CD4-positive, alpha-beta T cell treated with Interferon gamma for 1 hour (primary cell): ENCODE measurements around the gene PRKAG1.
"Not testable (repeated sequence)": the region's sequence is repeated elsewhere in the genome, so short reads cannot be mapped to it uniquely, and the experiment has no call there.

ENCODE experiments used
- DNase-seq: peaks from one replicate; pipeline ENCODE4 v3.0.0-alpha.2; 2020

Gene PRKAG1

DNA sequence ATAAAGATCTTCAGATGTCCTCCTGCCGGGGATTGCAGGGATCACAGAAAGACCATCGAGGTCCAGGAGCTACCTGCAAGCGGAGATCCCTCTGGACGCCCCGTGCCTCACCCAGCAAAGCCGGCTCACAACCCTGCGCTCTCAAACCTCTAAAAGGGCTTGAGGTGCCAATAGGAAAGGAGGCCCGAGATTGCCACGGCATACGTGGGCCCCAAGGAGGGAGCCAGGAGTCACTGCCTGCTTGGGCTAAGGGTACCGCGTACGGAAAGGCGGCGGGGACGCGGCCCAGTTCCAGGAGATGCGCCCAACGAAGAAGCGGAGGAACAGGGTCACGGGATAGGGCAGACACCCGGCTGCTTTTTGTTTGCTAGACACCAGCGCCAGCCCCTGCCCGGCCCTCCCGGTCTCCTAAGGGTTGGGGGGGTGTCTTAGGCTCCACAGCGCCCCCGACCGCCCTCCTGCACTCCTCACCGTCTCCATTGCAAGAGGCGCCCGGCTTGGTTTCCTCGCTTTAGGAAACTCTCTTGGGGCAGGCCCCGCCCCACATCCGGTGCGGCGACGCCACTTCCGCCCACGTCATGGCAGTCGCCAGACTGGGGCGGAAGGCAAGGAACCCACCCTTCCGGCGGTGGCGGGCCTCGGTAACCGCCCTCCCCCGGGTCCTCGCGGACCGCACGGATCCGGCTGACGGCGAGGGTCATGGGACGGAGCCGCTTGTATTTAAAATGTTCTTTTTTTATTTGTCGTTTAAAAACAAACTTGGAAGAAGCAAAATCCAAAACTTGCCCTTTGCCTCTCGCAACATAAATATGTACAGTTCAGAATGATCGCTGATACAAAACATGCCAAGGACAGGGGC is at the start of gene PRKAG1:
Gene PRKAG1 (minus strand): TSS at position 516 of the 859 bp plus-strand sequence. CDS start 36 bp downstream, at position 480.
- DNase-seq: peak; percentile 98

GRCh38 chr12:49066120-49066519 is 47.5 kb upstream of the PRKAG1 start:
- DNase-seq: no peak

DNA sequence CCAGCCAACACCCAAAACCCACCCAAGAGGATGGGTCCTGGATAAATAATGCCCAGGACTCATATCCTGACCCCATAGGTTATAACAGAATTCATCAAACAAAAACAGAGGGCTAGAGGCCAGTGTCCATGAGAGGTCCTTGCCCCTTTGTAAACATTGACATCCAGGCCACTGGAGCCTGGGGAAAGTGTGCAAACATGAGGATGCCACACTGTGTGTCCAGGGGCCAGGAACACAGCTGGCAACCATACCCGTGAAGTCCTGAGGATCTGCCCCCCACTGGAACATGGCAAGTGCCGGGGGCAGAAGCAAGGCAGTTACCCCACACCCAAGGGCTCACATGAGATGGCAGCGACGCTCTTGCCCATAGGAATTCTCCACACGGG is 46.2 kb upstream of the PRKAG1 start:
- no peak for DNase-seq

- DNase-seq: not testable (repeated sequence)
Observed at GRCh38 chr12:49061916-49062315, 43.3 kb upstream of the PRKAG1 start.

- no peak for DNase-seq
Observed at GRCh38 chr12:49061157-49061650, 42.6 kb upstream of the PRKAG1 start.

DNA sequence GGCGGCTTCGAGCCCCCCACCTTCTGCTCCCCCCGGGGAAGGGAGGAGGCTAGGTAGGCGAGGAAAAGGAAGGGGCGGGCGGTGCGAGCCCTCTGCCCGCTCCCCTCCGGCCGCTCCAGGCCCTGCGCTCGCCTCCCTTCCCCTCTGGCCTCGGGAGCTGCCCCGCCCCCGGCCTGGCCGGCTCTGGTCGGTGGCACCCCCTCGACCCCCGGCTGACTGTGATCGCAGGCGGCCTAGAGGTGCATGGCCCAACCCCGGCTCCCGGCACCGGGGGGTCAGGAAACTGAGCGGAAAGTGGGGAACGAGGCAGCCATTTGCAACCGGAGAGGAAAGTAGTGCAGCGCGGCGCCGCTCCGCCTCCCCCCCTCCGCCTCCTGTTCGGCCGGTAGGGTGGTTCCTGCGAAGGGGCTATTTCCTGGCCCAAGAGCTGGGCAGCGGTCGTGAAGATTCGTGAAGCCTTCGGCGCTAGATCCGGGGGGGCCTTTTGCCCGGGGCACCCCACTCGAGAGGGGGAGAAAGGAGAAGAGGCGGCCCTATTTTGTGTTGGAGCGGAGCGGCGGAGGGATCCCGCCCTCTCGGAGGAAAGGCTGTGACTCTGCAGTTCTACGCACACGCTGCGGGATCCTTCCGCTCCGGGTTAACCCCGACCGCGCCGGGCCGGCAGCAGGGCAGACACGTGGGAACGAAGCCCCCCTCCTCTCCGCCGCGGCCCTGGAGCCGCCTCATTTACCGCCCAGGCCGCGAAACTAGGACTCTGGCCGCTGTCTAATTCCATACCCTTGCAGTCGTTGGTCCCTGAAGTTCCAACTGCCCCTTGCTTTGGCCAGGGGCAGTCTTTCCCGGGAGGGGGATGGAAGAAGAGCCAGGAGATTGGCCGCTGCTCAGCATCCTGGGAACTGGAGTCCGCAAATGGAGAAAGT is 41.9 kb upstream of the PRKAG1 start, which contains the start of gene KMT2D:
Gene KMT2D (minus strand): TSS at position 558 of the 920 bp plus-strand sequence. CDS start 5,470 bp downstream, outside the sequence.
- DNase-seq: peak; percentile 86

DNA sequence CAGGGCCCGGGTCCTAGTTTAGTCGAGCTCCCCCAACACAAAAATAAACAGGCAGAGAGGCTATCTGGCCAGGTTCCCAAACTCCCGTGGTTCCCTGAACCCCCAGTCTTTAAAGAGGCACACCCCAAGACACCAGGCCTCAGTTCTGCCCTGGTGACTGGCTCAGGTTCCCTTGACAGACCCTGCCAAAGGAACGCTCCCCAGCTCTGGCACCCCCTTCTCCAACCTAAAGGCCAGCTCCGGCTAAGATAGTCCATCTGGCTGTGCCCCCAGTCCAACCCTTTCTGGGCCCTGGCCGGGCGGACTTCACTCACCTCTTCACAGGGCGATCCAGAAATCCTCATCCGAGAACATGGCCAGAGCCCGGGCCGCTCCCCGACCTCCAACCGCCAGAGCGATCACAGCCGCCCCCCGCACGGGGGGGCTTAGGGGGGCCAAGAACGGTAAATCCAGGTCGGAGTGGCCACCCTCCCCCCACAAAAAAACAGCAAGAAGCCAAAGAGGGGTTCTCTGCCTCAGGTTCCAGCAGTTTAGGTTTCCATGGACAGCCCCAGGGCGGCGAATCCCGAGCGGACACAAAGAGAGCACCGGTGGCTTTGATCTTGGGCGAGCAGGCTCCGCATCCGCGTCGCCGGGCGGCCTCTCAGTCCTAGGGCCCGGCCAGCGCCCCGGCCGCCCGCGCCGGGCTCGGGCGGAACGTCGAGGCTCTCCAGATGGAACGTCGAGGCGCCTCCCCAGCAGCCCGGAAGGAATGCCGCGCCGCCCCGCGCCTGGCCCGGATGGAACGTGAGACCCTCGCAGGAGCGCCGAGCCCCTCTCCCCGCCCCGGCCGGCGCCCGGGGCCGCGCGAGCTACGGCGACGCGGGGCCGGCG is 41.0 kb upstream of the PRKAG1 start:
- DNase-seq: no peak

DNA sequence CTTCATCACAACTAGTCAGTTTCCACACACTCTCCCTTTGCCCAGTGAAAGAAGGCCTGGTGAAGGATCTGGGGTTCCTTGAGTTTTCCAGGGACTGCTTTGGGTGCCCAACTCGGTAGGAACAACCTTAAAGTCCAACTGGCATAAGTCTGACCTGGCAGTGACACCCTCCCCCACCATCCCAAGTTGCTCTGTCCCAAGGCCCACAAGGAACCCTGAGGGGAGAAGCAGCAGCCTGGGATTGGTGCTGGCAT is 40.4 kb upstream of the PRKAG1 start:
- DNase-seq: no peak

DNA sequence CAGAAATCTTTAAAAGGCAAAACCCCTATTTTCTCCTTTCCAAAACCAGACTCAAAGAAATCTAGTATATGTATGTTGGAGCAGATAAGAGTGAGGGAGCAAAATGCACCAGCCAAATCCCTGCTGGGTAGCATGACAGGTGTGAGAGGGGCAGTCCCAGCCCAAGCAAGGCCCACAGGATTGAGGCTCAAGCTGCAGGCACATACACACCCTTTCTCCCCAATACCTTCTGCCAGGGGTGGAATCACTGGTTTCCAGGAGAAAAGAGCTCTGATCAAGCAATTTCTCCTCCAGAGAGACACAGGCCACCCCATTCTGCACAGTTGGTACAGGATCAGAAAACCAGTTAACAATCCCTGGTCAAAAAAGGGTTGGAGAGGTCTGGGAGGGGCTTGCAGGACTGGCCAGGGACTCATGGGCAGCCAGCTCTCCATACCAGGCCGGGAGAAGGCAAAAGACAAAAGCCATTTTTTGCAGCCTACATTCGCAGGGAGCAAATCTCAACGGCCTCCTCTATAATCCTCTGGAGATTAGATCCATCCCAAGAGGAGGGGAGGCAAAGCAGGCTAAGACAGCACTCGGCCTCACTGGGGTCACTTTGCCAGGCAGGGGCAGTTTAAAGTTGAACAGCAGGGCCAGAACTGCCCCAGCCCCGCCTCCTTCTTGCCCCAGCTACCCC is 39.9 kb upstream of the PRKAG1 start:
- DNase-seq: no peak

DNA sequence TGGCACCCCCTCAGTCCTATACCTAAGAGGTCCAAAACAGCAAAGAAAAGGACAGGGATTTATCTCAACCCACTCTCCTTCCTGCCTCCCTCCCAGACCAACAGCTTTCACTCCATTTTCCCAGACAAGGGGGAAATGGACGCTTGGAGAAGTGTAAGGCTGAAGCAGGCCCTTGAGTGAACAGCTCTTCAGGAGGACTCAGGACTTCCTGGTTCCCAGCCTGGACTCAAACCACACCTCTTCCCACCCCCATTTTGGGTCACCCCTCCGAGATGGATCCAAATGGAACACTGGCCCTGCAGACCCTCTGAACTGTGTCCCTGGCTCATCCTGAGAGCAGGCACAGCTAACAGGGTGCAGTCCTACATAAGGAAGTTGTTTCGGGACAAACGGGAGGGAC is 39.3 kb upstream of the PRKAG1 start:
- DNase-seq: no peak

- DNase-seq: peak; percentile 77
Observed at GRCh38 chr12:49055978-49056754, 37.6 kb upstream of the PRKAG1 start.

DNA sequence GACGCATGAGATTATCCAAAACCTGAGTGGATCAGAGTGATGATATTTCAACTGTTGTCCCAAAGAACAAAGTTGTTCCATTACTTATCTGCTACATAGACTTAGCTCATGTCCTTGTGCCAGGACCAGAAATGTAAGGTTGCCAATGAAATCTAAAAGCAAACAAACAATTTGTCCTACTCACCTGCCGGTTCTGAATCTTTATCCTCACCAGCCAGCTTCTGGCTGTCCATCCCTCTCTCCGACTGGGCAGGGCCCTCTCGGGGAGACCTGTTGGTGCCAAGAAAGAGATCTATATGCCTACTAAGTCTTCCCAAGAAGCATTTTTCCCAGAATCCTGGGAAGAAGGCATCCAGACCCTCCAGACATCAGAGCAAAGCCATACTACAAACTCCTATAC is 36.5 kb upstream of the PRKAG1 start:
- no peak for DNase-seq

- DNase-seq: no peak
Observed at GRCh38 chr12:49054524-49054923, 35.9 kb upstream of the PRKAG1 start.

- no peak for DNase-seq
Observed at GRCh38 chr12:49054096-49054495, 35.5 kb upstream of the PRKAG1 start.

DNA sequence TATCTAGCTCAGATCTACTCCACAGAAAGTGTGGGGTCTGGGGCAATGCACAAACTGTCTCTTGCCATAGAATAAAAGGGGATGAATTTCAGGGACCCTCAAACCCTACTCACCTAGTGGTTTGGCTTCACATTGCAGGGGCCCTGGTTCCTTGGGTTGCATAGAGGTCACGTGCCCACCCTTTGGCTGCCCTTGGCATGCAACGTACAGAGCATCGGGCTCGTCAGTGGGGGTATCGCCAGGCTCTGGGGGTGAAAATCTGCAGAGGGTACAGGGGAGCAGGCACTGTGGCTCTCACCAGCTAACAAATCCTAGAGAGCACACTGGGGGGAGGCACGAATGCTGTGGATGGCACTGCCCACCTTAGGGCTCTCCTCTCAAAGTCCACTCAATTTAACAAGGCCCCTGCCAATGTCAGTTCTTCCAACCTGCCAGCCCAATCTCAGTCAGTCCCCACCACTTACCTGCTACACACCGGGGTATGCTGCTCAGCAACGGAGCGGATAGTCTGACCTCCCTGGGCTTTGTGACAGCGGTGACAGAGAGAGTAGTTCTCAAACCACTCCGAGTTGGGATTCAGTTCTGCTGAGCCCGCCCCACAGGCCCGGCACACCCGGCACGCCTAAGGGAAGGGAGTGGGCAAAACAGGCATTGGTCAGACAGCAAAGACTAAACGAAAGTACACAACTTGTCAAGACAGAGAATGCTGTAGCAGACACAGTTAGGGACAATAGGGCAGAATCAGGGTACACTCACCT is 34.1 kb upstream of the PRKAG1 start:
- no peak for DNase-seq

DNA sequence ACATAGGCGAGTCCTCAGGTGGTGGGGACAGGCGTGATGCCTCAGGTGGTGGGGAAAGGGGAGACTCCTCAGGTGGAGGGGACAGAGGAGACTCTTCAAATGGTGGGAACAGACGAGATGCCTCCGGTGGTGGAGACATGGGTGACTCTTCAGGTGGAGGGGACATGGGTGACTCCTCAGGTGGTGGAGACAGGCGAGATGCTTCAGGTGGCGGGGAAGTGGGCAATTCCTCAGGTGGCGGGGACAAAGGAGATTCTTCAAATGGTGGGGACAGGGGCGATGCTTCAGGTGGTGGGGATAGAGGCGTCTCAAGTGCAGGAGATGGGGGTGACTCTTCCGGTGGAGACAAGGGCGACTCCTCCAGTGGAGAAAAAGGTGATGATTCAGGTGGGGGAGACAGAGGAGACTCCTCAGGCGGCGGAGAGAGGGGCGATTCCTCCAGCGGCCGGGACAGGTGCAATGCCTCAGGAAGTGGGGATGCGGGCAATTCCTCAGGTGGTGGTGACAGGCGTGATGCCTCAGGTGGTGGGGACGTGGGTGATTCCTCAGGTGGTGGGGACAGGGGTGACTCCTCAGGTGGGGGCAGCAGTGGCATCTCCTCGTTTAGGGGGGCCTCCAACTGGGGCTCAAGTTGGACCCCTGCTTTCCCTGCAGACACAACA is 33.3 kb upstream of the PRKAG1 start:
- DNase-seq: no peak

DNA sequence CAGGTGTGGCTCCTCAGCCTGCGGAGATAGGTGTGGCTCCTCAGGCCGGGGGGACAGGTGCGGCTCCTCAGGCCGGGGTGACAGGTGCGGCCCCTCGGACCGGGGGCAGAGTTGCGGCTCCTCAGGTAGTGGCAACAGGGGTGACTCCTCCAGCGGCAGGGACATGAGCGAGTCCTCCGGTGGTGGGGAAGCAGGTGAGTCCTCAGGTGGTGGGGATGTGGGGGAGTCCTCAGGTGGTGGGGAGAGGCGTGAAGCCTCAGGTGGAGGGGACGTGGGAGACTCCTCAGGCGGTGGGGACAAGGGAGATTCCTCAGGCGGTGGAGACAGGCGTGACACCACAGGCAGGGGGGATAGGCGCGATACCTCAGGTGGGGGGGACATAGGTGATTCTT is 32.8 kb upstream of the PRKAG1 start:
- DNase-seq: no peak

DNA sequence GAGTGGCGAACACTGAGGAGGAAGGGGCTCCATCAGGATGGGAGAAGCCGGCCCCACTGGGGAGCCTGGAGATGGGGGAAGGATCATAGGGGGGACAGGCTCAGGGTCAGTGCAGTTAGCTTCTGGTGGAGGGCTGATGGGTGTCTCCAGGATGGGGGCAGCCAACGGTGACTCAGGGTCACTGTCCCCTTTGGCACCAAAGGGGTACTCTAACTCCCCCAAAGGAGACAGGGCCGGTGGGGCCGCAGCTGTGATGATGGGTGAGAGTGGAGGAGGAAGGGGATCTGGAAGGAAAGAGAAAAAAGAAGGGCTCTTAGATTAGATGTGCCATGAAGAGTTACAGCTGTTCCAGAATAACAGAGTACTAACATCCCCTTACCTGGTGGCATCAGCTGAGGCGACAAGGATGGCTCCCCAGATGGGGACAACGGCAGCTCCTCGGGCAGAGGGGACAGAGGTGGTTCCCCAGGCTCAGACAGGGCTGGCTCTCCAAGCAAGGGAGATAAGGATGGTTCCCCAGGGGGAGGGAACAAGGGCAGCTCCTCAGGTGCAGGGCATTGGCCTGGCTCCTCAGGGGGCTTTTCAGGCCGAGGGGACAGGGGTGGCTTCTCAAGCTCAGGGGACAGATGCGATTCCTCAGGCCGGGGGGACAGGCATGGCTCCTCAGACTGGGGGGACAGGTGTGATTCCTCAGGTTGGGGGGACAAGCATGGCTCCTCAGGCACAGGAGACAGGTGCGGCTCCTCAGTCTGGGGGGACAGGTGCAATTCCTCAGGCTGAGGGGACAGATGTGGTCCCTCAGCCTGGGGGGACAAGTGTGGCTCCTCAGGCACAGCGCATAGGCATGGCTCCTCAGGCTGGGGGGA is 32.2 kb upstream of the PRKAG1 start:
- DNase-seq: no peak
